ENCODE results near the gene GCNT1.

- TF ChIP-seq EZH2phosphoT487 (IDR thresholded peaks at IDR 0.05; ENCODE audit: borderline replicate concordance, low read length) (no peak), CTCF (IDR thresholded peaks at IDR 0.05; ENCODE audit: low read depth, low read length, poor library complexity, severe bottlenecking) (no peak)
Observed at GRCh38 chr9:76433406-76433805, 25.6 kb upstream of the GCNT1 start.

Measured in DOHH2 (cell line).